HepG2 (cell line): ENCODE data around the gene PLCZ1. TPM values are rescaled to one million over a fixed set of nuclear protein-coding genes. Genes with fewer than 3 reads are reported as not detected.

Experiments used
- ATAC-seq: fragments of 200-7000 bp; cut with Tn5 transposase; 3 replicates; pipeline ENCODE4 v1.9.1; 2020; ENCODE audit warnings: mild to moderate bottlenecking, moderate library complexity
- BruUV-seq: library from RNA; stranded (reverse); fragments of 400-500 nt; replicated peaks from 2 replicates; lab custom pipeline; 2021; lab: Mats Ljungman, UMichigan
- CTCF ChIA-PET: fragments of 300-600 bp; formaldehyde crosslinking; extraction: SDS; loops from one replicate; lab custom pipeline; 2021; ENCODE audit warnings: low total read pairs, inconsistent platforms, low intra/inter-chr PET ratio; lab: Yijun Ruan, JAX
- POLR2A ChIA-PET: fragments of 350-600 bp; sonication (Branson Sonifier 250); formaldehyde crosslinking; loops from one replicate; lab custom pipeline; 2020; ENCODE audit warnings: antibody characterized with exemption, inconsistent platforms; lab: Yijun Ruan, JAX
- DNase-seq: peaks from one replicate; pipeline ENCODE4 v3.0.0-alpha.2; 2015; ENCODE audit warnings: low spot score
- FAIRE-seq: peaks from 3 replicates; lab custom pipeline; 2011; peaks lifted over from hg19 to GRCh38; lab: Jason Lieb, UNC
- H2AFZ ChIP-seq: one replicate; pipeline ENCODE4 v1.6.1; 2011; ENCODE audit warnings: low read length, inconsistent platforms
- H3K27ac ChIP-seq: fragments of 300-600 bp; 3 replicates; pipeline ENCODE4 v1.8.0; 2011; ENCODE audit warnings: mixed run types, mild to moderate bottlenecking, mixed read lengths, low read length, inconsistent platforms; ENCODE audit not compliant: insufficient read depth; ENCODE audit errors: extremely low read length
- H3K27me3 ChIP-seq, 2 experiments: fragments of 200-600 bp in 1 of 2; 2 replicates in 1 of 2; 3 replicates in 1 of 2; pipeline versions ENCODE4 v1.6.0 to v1.8.0; 2011; ENCODE audit warnings: low read length in 2 of 2, mild to moderate bottlenecking in 2 of 2, moderate library complexity in 2 of 2, inconsistent platforms in 1 of 2; ENCODE audit not compliant: insufficient read depth in 2 of 2, control insufficient read depth in 1 of 2
- H3K36me3 ChIP-seq, 2 experiments: fragments of 200-600 bp in 1 of 2; replicated peaks in 1 of 2; 2 replicates in 1 of 2; 3 replicates in 1 of 2; pipeline versions ENCODE4 v1.5.1 to v1.8.0; 2011; ENCODE audit warnings: low read length in 2 of 2, inconsistent platforms in 1 of 2; ENCODE audit not compliant: insufficient read depth in 2 of 2, control insufficient read depth in 1 of 2
- H3K4me1 ChIP-seq: 2 replicates; pipeline ENCODE4 v1.5.1; 2012; ENCODE audit warnings: low read length, inconsistent platforms; ENCODE audit not compliant: insufficient read depth
- H3K4me2 ChIP-seq: 2 replicates; pipeline ENCODE4 v1.6.0; 2011; ENCODE audit warnings: low read depth, low read length, inconsistent platforms
- H3K4me3 ChIP-seq, 3 experiments: fragments of 200-600 bp in 1 of 3; sonication (generic), shearing (Covaris generic) in 1 of 3; replicated peaks in 1 of 3; 2 replicates each; pipeline ENCODE4 v1.5.1; 2011 to 2016; ENCODE audit warnings: low read length in 3 of 3, inconsistent platforms in 2 of 3, low read depth in 2 of 3, mild to moderate bottlenecking in 2 of 3, control low read depth in 1 of 3, mixed read lengths in 1 of 3; ENCODE audit not compliant: insufficient read depth in 1 of 3
- H3K79me2 ChIP-seq: one replicate; pipeline ENCODE4 v1.6.1; 2011; ENCODE audit warnings: low read length, inconsistent platforms; ENCODE audit not compliant: insufficient read depth
- H3K9ac ChIP-seq: 2 replicates; pipeline ENCODE4 v1.6.0; 2011; ENCODE audit warnings: mild to moderate bottlenecking, low read depth, low read length, inconsistent platforms; ENCODE audit not compliant: insufficient read depth
- H3K9me3 ChIP-seq: 2 replicates; pipeline ENCODE4 v1.5.1; 2012; ENCODE audit warnings: mild to moderate bottlenecking, low read length
- H4K20me1 ChIP-seq: 2 replicates; pipeline ENCODE4 v1.6.0; 2011; ENCODE audit warnings: inconsistent platforms, mild to moderate bottlenecking, low read length, moderate library complexity; ENCODE audit not compliant: insufficient read depth
- ADNP ChIP-seq: sonication (generic); formaldehyde crosslinking; IDR thresholded peaks from 2 replicates; pipeline ENCODE4 v1.4.0; 2020; ENCODE audit warnings: missing genetic modification reagents
- AHDC1 ChIP-seq: sonication (generic); formaldehyde crosslinking; IDR thresholded peaks from 2 replicates; pipeline ENCODE4 v1.5.1; 2020; ENCODE audit warnings: mild to moderate bottlenecking, missing genetic modification reagents, borderline replicate concordance
- CREB1 ChIP-seq, 2 experiments: fragments of 450-650 bp in 1 of 2; IDR thresholded peaks; 2 replicates each; pipeline ENCODE4 v1.6.1; 2016 to 2017; ENCODE audit warnings: control low read depth in 1 of 2, mild to moderate bottlenecking in 1 of 2, missing compliant biosample characterization in 1 of 2, missing genetic modification characterization in 1 of 2
- DDIT3 ChIP-seq: sonication (generic); formaldehyde crosslinking; IDR thresholded peaks from 2 replicates; pipeline ENCODE4 v1.4.0; 2020; ENCODE audit warnings: mild to moderate bottlenecking, missing genetic modification reagents
- FOXO4 ChIP-seq: sonication (generic); formaldehyde crosslinking; conservative IDR thresholded peaks from 2 replicates; pipeline ENCODE4 v1.8.1; 2023; ENCODE audit warnings: missing genetic modification reagents
- GZF1 ChIP-seq: sonication (generic); formaldehyde crosslinking; IDR thresholded peaks from 2 replicates; pipeline ENCODE4 v1.5.1; 2020; ENCODE audit warnings: mild to moderate bottlenecking, missing genetic modification reagents
- HMG20B ChIP-seq: conservative IDR thresholded peaks from 2 replicates; pipeline ENCODE4 v1.6.1; 2016; ENCODE audit warnings: missing genetic modification reagents, missing compliant biosample characterization
- HMGA1 ChIP-seq: sonication (generic); formaldehyde crosslinking; conservative IDR thresholded peaks from 2 replicates; pipeline ENCODE4 v1.4.0; 2020; ENCODE audit warnings: missing genetic modification reagents
- SETDB1 ChIP-seq: sonication (generic); formaldehyde crosslinking; IDR thresholded peaks from 2 replicates; pipeline ENCODE4 v1.5.1; 2020; ENCODE audit warnings: missing genetic modification reagents, mild to moderate bottlenecking, borderline replicate concordance
- SIN3A ChIP-seq: IDR thresholded peaks from 2 replicates; pipeline ENCODE4 v1.6.1; 2011; ENCODE audit warnings: low read depth, mild to moderate bottlenecking, control low read depth, low read length, borderline replicate concordance
- ZFP37 ChIP-seq: sonication (generic); formaldehyde crosslinking; IDR thresholded peaks from 2 replicates; pipeline ENCODE4 v1.4.0; 2020; ENCODE audit warnings: missing genetic modification reagents, borderline replicate concordance
- ZNF530 ChIP-seq: sonication (generic); formaldehyde crosslinking; IDR thresholded peaks from 2 replicates; pipeline ENCODE4 v1.5.0; 2020; ENCODE audit warnings: low read depth, mild to moderate bottlenecking, missing genetic modification reagents
- ZNF614 ChIP-seq: IDR thresholded peaks from 2 replicates; pipeline ENCODE4 v1.6.1; 2018; ENCODE audit warnings: missing biosample characterization, missing genetic modification reagents, inconsistent platforms, borderline replicate concordance
- ZNF782 ChIP-seq: sonication (generic); formaldehyde crosslinking; IDR thresholded peaks from 2 replicates; pipeline ENCODE4 v1.4.0; 2020; ENCODE audit warnings: missing genetic modification reagents, mild to moderate bottlenecking, borderline replicate concordance
- ZNF839 ChIP-seq: sonication (generic); formaldehyde crosslinking; IDR thresholded peaks from 2 replicates; pipeline ENCODE4 v1.4.0; 2020; ENCODE audit warnings: missing genetic modification reagents, mild to moderate bottlenecking, borderline replicate concordance
- WGBS: methylation state at CpG from one replicate; pipeline ENCODE4 v1.1.6; 2017; ENCODE audit warnings: low lambda C conversion rate; 5-methylcytosine and 5-hydroxymethylcytosine counted together
- in situ Hi-C: cut with HindIII; loops from 2 replicates; pipeline ENCODE4 v1.10.0; 2017; ENCODE audit warnings: low pct_unique_long_range_greater_than_20kb; ENCODE audit not compliant: extremely low pct_ligation_motif_present
- intact Hi-C: fragments of 100-400 bp; cut with micrococcal nuclease; formaldehyde crosslinking; loops from one replicate; pipeline ENCODE4 v1.10.0; 2022; ENCODE audit not compliant: unreplicated experiment
- polyA plus RNA-seq, 8 experiments: library from polyadenylated mRNA; depleted of rRNA in 3 of 8; stranded (reverse) in 7 of 8; unstranded in 1 of 8; fragments of >200 nt; fragmentation: Illumina TruSeq in 4 of 8; extraction: Trizol in 4 of 8; gene quantifications; 2 replicates each; pipeline versions ENCODE4 v1.2.1 to v1.2.3, GENCODE V29; 2011 to 2016; ENCODE audit warnings: low read depth in 4 of 8, missing spikeins in 1 of 8, mixed read lengths in 1 of 8; ENCODE audit not compliant: insufficient read depth in 1 of 8
- total RNA-seq, 5 experiments: library from RNA; depleted of rRNA; stranded (reverse); fragments of >200 nt; fragmentation: Illumina TruSeq; extraction: Trizol; gene quantifications; 2 replicates each; pipeline ENCODE4 v1.2.3, GENCODE V29; 2016; ENCODE audit warnings: low read depth in 1 of 5

The PLCZ1 gene
- total and polyA plus RNA-seq, 2 of the 13 experiments (the other 11 are each of a cell fraction or from before 2014, with no cell fraction given), result not detected

- H3K4me3 ChIP-seq, result no peak overlapping the region
- in situ Hi-C loops, result no loop called here
- TF ChIP-seq HMG20B (CRISPR knock-in tag) (no peak), GZF1 (CRISPR knock-in tag) (no peak), SETDB1 (no peak), ZNF530 (CRISPR knock-in tag) (no peak), FOXO4 (CRISPR knock-in tag) (no peak), HMGA1 (CRISPR knock-in tag) (no peak), CREB1 (IDR thresholded peaks at IDR 0.05) (no peak), CREB1 (CRISPR knock-in tag; IDR thresholded peaks at IDR 0.05) (no peak), ADNP (CRISPR knock-in tag) (no peak), AHDC1 (no peak), ZNF839 (CRISPR knock-in tag) (no peak), ZNF782 (CRISPR knock-in tag) (no peak), ZFP37 (CRISPR knock-in tag) (no peak), ZNF614 (no peak), DDIT3 (no peak), SIN3A (no peak)
- TF ChIP-seq, all 625 proteins: peak for 0
- Histone ChIP-seq H3K4me1 (no peaks in the 10 kb centered on the region), H3K79me2 (no peaks in the 10 kb centered on the region), H3K36me3 (no peaks in the 10 kb centered on the region), H3K9me3 (no peaks in the 10 kb centered on the region), H2AFZ (no peak overlapping the region), H3K4me2 (no peak overlapping the region), H3K27me3 (no peaks in the 10 kb centered on the region), H4K20me1 (no peaks in the 10 kb centered on the region), H3K9ac (no peak overlapping the region), H3K27ac (no peak overlapping the region)
- ChIA-PET CTCF (no interaction called here), POLR2A (no interaction called here)
- ATAC-seq (no peak), DNase-seq (no peak), FAIRE-seq (no peak)
- intact Hi-C loops, result no loop called here
- 15% methylated on average over 5 of the region's 5 CpGs for WGBS
- BruUV-seq, result no TSS peak
Observed at GRCh38 chr12:18676996-18677588, 60.7 kb downstream of the PLCZ1 start.
